ENCODE results near the gene DNAJC12. TPM values are rescaled to one million over a fixed set of nuclear protein-coding genes. Genes with fewer than 3 reads are reported as not detected.

Gene DNAJC12
- total RNA-seq, 1 donor from 2014 or later = 54.7 TPM

GRCh38 chr10:67812007-67812406 is 26.0 kb downstream of the DNAJC12 start:
- H3K36me3 Mint-ChIP-seq (ENCODE audit: unreplicated experiment) = peaks cover 7% of the 10 kb centered on the region
- peaks cover 2% of the 10 kb centered on the region for H3K9me3 Mint-ChIP-seq (ENCODE audit: unreplicated experiment)
- peaks cover 11% of the 10 kb centered on the region for H3K4me1 Mint-ChIP-seq (ENCODE audit: low read depth, unreplicated experiment)
- H3K27ac Mint-ChIP-seq (ENCODE audit: unreplicated experiment) = no peak overlapping the region
- DNase-seq = no peak
- no peaks in the 10 kb centered on the region for H3K27me3 Mint-ChIP-seq (ENCODE audit: unreplicated experiment)
- no peak overlapping the region for H3K4me3 Mint-ChIP-seq (ENCODE audit: unreplicated experiment)
- TF ChIP-seq CTCF (IDR thresholded peaks at IDR 0.05; ENCODE audit: partially characterized antibody, unreplicated experiment) = no peak

GRCh38 chr10:67809107-67809506 is 28.9 kb downstream of the DNAJC12 start:
- no peak for TF ChIP-seq CTCF (IDR thresholded peaks at IDR 0.05; ENCODE audit: partially characterized antibody, unreplicated experiment)
- Mint-ChIP-seq H3K4me3 (ENCODE audit: unreplicated experiment) (no peak overlapping the region), H3K9me3 (ENCODE audit: unreplicated experiment) (peaks cover 2% of the 10 kb centered on the region), H3K27ac (ENCODE audit: unreplicated experiment) (no peak overlapping the region), H3K36me3 (ENCODE audit: unreplicated experiment) (peaks cover 7% of the 10 kb centered on the region), H3K27me3 (ENCODE audit: unreplicated experiment) (no peaks in the 10 kb centered on the region), H3K4me1 (ENCODE audit: low read depth, unreplicated experiment) (peaks cover 11% of the 10 kb centered on the region)
- no peak for DNase-seq

GRCh38 chr10:67808704-67809103 is 29.3 kb downstream of the DNAJC12 start:
- Mint-ChIP-seq H3K4me3 (ENCODE audit: unreplicated experiment) (no peak overlapping the region), H3K4me1 (ENCODE audit: low read depth, unreplicated experiment) (peaks cover 11% of the 10 kb centered on the region), H3K9me3 (ENCODE audit: unreplicated experiment) (peaks cover 2% of the 10 kb centered on the region), H3K36me3 (ENCODE audit: unreplicated experiment) (peaks cover 7% of the 10 kb centered on the region), H3K27ac (ENCODE audit: unreplicated experiment) (peak overlapping the region; percentile 19), H3K27me3 (ENCODE audit: unreplicated experiment) (no peaks in the 10 kb centered on the region)
- TF ChIP-seq CTCF (IDR thresholded peaks at IDR 0.05; ENCODE audit: partially characterized antibody, unreplicated experiment) = no peak
- no peak for DNase-seq

- Mint-ChIP-seq H3K27me3 (ENCODE audit: unreplicated experiment) (no peaks in the 10 kb centered on the region), H3K27ac (ENCODE audit: unreplicated experiment) (peak overlapping the region; percentile 78), H3K4me1 (ENCODE audit: low read depth, unreplicated experiment) (peaks cover 11% of the 10 kb centered on the region), H3K4me3 (ENCODE audit: unreplicated experiment) (peak overlapping the region; percentile 61), H3K36me3 (ENCODE audit: unreplicated experiment) (peaks cover 7% of the 10 kb centered on the region), H3K9me3 (ENCODE audit: unreplicated experiment) (peaks cover 2% of the 10 kb centered on the region)
- no peak for DNase-seq
- no peak for TF ChIP-seq CTCF (IDR thresholded peaks at IDR 0.05; ENCODE audit: partially characterized antibody, unreplicated experiment)
Measured at GRCh38 chr10:67807855-67808456, 30.0 kb downstream of the DNAJC12 start.

- no peak for TF ChIP-seq CTCF (IDR thresholded peaks at IDR 0.05; ENCODE audit: partially characterized antibody, unreplicated experiment)
- H3K27ac Mint-ChIP-seq (ENCODE audit: unreplicated experiment) = no peak overlapping the region
- H3K9me3 Mint-ChIP-seq (ENCODE audit: unreplicated experiment) = peaks cover 1% of the 10 kb centered on the region
- DNase-seq = no peak
- no peaks in the 10 kb centered on the region for H3K27me3 Mint-ChIP-seq (ENCODE audit: unreplicated experiment)
- no peak overlapping the region for H3K4me3 Mint-ChIP-seq (ENCODE audit: unreplicated experiment)
- H3K36me3 Mint-ChIP-seq (ENCODE audit: unreplicated experiment) = no peaks in the 10 kb centered on the region
- peaks cover 11% of the 10 kb centered on the region for H3K4me1 Mint-ChIP-seq (ENCODE audit: low read depth, unreplicated experiment)
Measured at GRCh38 chr10:67804395-67804678, 33.7 kb downstream of the DNAJC12 start.
